GM21825 (cell line): ENCODE results near the gene DDX1.
"Not testable (repeated sequence)": the region's sequence is repeated elsewhere in the genome, so short reads cannot be mapped to it uniquely, and the experiment has no call there.

Experiments used
- ATAC-seq: cut with Tn5 transposase; IDR thresholded peaks from one replicate; pipeline ENCODE4 v1.9.1; 2021; ENCODE audit warnings: mild to moderate bottlenecking, moderate library complexity; ENCODE audit not compliant: unreplicated experiment

DDX1 gene

GRCh38 chr2:15672961-15673918 is 81.6 kb downstream of the DDX1 start:
- no peak for ATAC-seq

- ATAC-seq = no peak
Observed at GRCh38 chr2:15673919-15674636, 82.4 kb downstream of the DDX1 start.

GRCh38 chr2:15674637-15675455 is 83.2 kb downstream of the DDX1 start:
- no peak for ATAC-seq

GRCh38 chr2:15675456-15676195 is 84.0 kb downstream of the DDX1 start:
- ATAC-seq = no peak

- ATAC-seq = no peak
Observed at GRCh38 chr2:15677141-15677843, 85.6 kb downstream of the DDX1 start.

GRCh38 chr2:15678346-15678745 is 86.7 kb downstream of the DDX1 start:
- no peak for ATAC-seq

GRCh38 chr2:15678909-15679308 is 87.2 kb downstream of the DDX1 start:
- no peak for ATAC-seq

GRCh38 chr2:15679386-15679924 is 87.8 kb downstream of the DDX1 start:
- no peak for ATAC-seq

GRCh38 chr2:15680132-15680531 is 88.5 kb downstream of the DDX1 start:
- ATAC-seq = not testable (repeated sequence)
